ENCODE measurements around the gene IGFALS.

Gene IGFALS

DNA sequence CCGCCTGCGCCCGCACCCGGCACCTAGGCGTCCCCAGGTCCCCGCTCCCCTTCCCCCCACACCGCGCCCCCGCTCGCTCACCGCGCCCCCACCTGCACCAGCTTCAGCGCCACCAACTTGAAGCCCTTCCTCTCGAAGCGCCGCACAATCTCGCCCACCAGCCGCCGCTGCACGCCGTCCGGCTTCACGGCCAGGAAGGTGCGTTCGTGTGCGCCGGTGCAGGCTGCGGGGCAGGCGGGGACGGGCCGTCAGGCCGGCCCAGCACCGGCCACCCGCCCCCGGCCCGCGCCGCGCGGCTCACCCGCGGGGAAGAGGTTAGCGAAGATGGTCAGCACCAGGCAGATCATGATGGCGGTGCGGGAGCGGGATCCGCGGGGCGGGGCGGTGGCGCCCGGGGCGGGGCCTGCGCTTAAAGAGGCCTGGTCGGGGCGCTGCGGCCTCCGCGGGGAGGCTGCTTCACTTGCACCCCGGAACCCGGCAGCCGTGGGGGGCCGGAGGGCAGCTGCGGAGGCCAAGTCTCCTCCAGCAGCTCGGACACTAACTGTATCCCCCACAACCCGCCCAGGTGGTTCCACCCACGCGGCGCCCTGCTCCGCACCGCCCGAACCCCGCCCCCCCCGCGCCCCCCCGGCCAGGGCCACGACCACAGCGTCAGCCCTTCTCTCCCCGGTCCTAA lies 22.2 kb downstream of the IGFALS start, which contains the start of gene NME3:
TSS of gene NME3 (minus strand) at position 356 of the 676 bp plus-strand sequence. CDS start at position 347, 9 bp downstream.
- peak; percentile 81 to 89 for DNase-seq
- intact Hi-C loops (cut with DNase I; ENCODE audit: low total_unique reads), result no loop called here
- H3K27ac ChIP-seq, result peak within 1 kb of the TSS; percentile 85 to 95
- H3K4me1 ChIP-seq, result peaks cover 0 to 61% (median 35%) of the 10 kb centered on the region in 4 donors
- H3K36me3 ChIP-seq, result peaks cover 24 to 50% (median 40%) of the 10 kb centered on the region in 3 donors
- no peaks in the 10 kb centered on the region for H3K9me3 ChIP-seq
- H3K27me3 ChIP-seq, result no peaks in the 10 kb centered on the region
- H3K4me3 ChIP-seq, result peak within 1 kb of the TSS; percentile 87 to 99
- TF ChIP-seq, protein P1, sequence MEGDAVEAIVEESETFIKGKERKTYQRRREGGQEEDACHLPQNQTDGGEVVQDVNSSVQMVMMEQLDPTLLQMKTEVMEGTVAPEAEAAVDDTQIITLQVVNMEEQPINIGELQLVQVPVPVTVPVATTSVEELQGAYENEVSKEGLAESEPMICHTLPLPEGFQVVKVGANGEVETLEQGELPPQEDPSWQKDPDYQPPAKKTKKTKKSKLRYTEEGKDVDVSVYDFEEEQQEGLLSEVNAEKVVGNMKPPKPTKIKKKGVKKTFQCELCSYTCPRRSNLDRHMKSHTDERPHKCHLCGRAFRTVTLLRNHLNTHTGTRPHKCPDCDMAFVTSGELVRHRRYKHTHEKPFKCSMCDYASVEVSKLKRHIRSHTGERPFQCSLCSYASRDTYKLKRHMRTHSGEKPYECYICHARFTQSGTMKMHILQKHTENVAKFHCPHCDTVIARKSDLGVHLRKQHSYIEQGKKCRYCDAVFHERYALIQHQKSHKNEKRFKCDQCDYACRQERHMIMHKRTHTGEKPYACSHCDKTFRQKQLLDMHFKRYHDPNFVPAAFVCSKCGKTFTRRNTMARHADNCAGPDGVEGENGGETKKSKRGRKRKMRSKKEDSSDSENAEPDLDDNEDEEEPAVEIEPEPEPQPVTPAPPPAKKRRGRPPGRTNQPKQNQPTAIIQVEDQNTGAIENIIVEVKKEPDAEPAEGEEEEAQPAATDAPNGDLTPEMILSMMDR (IDR thresholded peaks at IDR 0.05), result no peak

DNA sequence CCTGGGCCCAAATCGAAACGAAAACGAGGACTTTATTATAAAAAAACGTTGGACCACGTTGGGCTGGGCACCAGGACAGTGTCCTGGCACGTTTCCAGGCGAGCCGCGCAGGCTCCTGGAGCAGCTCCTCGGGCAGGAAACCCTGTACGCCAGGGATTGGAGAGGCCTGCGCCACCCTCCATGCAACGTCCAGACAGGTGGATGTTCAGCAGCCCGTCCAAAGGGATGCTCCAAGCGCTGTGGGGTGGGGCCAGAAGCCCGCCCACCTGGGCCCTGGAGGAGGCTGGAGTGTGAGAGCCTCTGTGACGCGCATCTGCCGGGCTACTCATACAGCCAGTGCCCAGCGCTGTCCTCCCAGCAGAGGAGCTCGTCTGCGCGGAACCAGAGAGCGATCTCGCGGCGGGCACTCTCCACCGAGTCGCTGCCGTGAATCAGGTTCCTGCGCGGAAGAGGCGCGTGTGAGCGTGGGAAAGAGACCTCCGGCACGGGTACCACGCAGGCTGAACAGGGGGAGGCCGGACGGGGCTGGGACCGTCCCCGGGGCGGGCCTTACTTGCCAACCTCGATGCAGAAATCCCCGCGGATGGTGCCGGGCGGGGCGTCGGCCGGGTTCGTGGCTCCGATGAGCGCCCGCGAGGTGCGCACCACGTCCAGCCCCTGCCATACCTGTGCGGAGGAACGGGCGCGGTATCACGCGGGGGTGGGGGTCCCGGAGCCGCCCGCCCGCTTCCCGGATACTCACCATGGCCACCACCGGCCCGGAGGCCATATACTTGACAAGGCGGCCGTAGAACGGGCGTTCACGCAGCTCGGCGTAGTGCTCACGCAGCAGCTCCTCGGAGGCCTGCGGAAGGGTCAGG lies 22.9 kb downstream of the IGFALS start:
- H3K27ac ChIP-seq, result peak overlapping the region; percentile 85 to 95
- peaks cover 26 to 50% (median 40%) of the 10 kb centered on the region in 3 donors for H3K36me3 ChIP-seq
- TF ChIP-seq, protein P1 (IDR thresholded peaks at IDR 0.05), result no peak
- peak; percentile 61 to 90 for DNase-seq
- no peaks in the 10 kb centered on the region for H3K27me3 ChIP-seq
- no peaks in the 10 kb centered on the region for H3K9me3 ChIP-seq
- intact Hi-C loops (cut with DNase I; ENCODE audit: low total_unique reads), result no loop called here
- peak overlapping the region; percentile 87 to 99 for H3K4me3 ChIP-seq
- H3K4me1 ChIP-seq, result peaks cover 0 to 59% (median 35%) of the 10 kb centered on the region in 4 donors

DNA sequence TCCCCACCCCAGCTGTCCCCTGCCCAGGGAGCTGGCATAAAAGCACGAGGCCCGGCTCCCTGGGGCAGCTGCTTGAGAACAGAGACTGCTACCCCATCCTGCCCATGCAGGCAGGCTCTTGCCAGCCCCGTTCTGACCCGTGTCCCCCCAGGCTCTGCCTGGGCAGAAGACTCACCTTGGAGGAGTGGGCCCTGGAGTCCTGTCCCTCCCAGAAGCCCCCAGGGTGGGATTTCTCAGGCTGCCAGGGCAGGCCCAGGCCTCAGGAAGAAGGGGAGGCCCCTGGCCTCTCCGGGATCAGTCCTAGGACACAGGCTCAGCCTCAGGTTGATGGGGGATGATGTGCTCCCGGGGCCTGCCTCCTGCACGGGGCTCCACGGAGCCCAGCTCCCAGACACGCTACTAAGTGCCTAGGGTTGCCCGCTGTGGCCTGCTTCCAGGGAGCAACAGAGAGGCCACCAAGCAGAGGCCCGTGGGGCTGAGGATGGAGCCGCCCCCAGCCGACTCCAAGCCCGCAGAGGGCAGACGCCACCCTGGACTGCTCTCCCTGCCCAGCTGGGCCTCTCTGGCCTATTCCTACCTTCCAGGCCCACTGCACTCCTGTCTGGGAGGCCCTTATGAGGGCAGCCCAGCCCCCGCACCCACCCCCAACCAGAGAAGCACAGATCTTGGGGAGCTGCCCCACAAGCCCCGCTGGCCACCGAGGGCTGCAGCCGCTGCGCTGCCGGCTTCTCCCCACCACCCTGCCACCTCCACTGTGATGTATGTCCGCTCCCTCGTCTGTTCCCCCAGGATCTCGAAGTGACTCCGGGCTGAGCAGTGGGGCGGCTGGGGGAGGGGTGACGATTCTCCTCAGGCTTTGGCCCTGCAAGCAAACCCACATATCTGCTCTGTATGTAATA lies 23.9 kb downstream of the IGFALS start:
- Histone ChIP-seq H3K27me3 (no peaks in the 10 kb centered on the region), H3K9me3 (no peaks in the 10 kb centered on the region), H3K27ac (peak overlapping the region; percentile 85 to 95), H3K4me1 (peaks cover 0 to 50% (median 30%) of the 10 kb centered on the region in 4 donors), H3K4me3 (peak overlapping the region; percentile 87 to 99), H3K36me3 (peaks cover 35 to 51% (median 44%) of the 10 kb centered on the region in 3 donors)
- no peak for DNase-seq
- TF ChIP-seq, protein P1 (IDR thresholded peaks at IDR 0.05), result no peak
- intact Hi-C loops (cut with DNase I; ENCODE audit: low total_unique reads), result no loop called here

DNA sequence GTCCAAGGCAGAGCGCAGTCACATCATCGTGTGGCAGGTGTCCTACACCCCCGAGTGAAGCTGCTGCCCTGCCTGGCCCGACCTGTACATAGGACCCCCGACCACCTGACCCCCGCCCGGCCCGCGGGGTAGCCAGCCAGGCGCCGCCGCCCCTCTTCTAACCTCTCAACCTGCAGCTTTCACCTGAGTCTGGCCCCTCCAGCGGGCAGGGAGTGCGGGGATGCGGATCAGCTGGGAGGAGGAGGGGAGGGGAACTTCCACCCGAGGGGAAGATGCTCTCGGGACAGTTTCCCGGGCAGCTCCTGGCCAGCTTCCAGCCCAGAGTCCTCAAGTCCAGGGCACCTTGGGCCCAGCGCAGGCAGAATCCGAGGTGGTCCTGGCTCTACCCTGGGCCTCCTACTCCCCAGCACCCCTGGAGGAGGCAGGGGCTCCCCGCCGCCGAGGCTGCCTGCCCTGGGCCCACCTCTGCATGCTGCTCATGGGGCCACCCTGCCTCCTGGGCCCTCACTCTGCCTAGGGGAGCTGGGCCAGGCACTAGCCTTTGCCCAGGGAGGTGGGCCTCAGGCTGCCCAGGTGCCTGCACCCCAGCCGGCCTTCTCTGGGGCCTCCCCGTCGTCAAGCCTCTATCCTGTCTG lies 24.6 kb downstream of the IGFALS start:
- H3K36me3 ChIP-seq, result peaks cover 40 to 59% (median 51%) of the 10 kb centered on the region in 3 donors

More for the DNA sequence above, 24.6 kb downstream of the IGFALS start:
- peaks cover 0 to 42% (median 23%) of the 10 kb centered on the region in 4 donors for H3K4me1 ChIP-seq
- no peaks in the 10 kb centered on the region for H3K27me3 ChIP-seq
- TF ChIP-seq, protein P1 (IDR thresholded peaks at IDR 0.05), result no peak
- no peaks in the 10 kb centered on the region for H3K9me3 ChIP-seq
- DNase-seq, result no peak
- no peak overlapping the region for H3K4me3 ChIP-seq
- peak overlapping the region in 1 of 2 donors; percentile 85 for H3K27ac ChIP-seq
- intact Hi-C loops (cut with DNase I; ENCODE audit: low total_unique reads), result no loop called here

All from tibial artery (tissue), 4 donors.